ENCODE results near the gene ZG16B. TPM values are rescaled to one million over a fixed set of nuclear protein-coding genes. Genes with fewer than 3 reads are reported as not detected.

ZG16B gene
- total RNA-seq, 2 experiments from 2014 or later, result 0.22 to 0.64 TPM

DNA sequence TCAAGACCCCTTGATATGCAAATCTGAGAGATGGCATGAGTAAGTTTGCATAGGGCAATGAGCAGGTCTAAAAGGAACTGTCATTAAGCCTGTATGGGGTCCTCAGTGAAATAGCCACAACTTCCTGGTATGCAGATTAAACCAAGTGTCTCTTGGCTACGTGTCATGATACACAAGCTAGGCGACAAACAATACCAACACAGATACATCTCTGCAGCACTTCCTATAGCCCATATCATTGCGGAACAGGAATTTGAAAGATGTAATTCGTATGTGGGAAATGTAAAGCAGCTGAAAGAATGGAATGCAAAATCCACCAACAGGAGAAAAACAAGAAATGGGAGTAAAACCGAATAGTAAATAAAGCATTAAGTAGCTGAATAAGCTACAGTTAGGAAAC lies 15.0 kb downstream of the ZG16B start:
- Mint-ChIP-seq H3K27ac (no peak overlapping the region), H3K27me3 (ENCODE audit: low read depth) (peaks cover 7% of the 10 kb centered on the region), H3K4me3 (no peak overlapping the region), H3K4me1 (ENCODE audit: low read depth) (peaks cover 29% of the 10 kb centered on the region), H3K9me3 (no peaks in the 10 kb centered on the region), H3K36me3 (ENCODE audit: low read depth) (no peaks in the 10 kb centered on the region)
- no peak for DNase-seq
- intact Hi-C loops (cut with micrococcal nuclease), result no loop called here
- CTCF ChIA-PET, result interaction anchor here (1.4 to 2.5 kb wide), 2 partner anchors 9 to 23 kb away, joined by 5 to 8 read pairs; no protein-coding TSS in a partner anchor

DNA sequence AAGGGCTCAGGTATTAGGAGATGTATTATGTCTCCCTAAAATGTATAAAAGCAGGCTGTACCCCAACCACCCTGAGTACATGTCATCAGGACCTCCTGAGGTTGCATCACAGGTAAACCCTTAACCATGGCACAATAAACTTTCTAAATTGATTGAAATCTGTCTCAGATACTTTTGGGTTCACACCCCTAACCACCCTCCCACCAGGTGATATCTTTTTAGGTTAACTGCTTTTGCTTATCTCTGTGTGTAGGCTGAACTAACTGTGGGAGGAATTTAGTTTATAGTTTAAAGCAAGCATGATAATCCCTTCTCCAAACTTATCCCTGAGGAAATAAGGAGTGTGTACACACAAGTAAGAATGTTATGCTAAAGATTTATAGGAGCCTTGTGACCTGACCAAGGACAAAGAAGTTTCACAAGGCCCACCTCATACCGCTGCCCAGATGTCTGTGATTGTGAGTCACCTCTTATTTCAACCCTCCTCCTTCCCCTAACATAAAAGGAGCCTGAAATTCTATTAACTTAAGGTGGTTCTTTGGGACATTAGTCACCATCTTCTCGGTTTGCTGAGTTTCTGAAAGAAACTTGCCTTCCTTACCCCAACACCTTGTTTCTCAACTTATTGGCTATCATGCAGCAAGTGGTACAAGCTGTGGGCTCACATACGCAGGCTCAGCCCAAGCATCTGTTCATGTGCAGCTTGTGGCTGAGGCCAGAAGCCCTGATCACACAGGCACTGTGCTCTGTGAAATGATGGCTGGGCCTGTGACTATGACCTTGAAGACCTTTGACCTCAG lies 16.6 kb downstream of the ZG16B start:
- H3K27ac Mint-ChIP-seq, result no peak overlapping the region
- H3K4me1 Mint-ChIP-seq (ENCODE audit: low read depth), result peaks cover 21% of the 10 kb centered on the region
- intact Hi-C loops (cut with micrococcal nuclease), result no loop called here
- H3K36me3 Mint-ChIP-seq (ENCODE audit: low read depth), result no peaks in the 10 kb centered on the region
- CTCF ChIA-PET, result interaction anchor here (2.5 kb wide), 1 partner anchor 8 kb away, joined by 8 read pairs; no protein-coding TSS in a partner anchor
- no peaks in the 10 kb centered on the region for H3K9me3 Mint-ChIP-seq
- H3K27me3 Mint-ChIP-seq (ENCODE audit: low read depth), result peaks cover 7% of the 10 kb centered on the region
- H3K4me3 Mint-ChIP-seq, result no peak overlapping the region
- DNase-seq, result no peak

DNA sequence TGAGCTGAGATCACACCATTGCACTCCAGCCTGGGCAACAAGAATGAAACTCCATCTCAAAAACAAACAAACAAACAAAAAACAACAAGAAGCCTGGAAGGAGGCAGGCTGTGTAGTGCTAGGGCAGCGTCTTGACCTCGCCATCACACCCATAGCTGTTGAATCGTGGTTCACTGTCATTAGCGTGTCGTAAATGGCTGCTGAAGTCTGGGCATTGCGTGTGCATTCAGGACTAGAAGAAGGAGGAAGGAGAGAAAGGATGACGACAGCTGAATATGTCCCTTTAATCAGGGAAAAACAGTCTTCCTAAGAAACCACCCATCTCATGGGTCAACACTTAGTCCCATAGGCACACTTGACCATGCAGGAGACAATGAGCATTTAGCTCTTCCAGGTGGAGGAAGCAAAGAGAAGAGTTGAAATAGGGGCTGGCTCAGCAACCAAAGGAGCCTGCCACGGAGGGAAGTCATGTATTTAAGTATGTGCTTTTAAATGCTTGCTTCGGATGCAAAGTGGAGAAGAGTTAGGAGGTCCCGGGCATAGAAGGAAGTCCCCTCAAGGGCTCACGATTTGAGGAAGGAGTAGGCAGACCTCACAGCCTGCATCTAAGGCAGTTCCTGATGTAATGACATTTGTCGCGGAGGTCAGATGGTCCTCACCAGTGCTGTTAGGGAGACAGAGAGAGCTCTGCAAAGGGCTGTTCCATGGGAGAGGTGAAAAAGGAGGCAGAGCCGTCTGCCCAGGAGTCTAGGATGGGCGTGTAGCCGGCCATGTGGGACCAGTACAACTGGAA lies 19.0 kb downstream of the ZG16B start:
- no peak overlapping the region for H3K27ac Mint-ChIP-seq
- no peak for DNase-seq
- H3K4me1 Mint-ChIP-seq (ENCODE audit: low read depth), result peaks cover 10% of the 10 kb centered on the region
- intact Hi-C loops (cut with micrococcal nuclease), result no loop called here
- H3K4me3 Mint-ChIP-seq, result no peak overlapping the region
- peaks cover 2% of the 10 kb centered on the region for H3K9me3 Mint-ChIP-seq
- CTCF ChIA-PET, result no interaction called here
- H3K27me3 Mint-ChIP-seq (ENCODE audit: low read depth), result peaks cover 7% of the 10 kb centered on the region
- H3K36me3 Mint-ChIP-seq (ENCODE audit: low read depth), result peaks cover 2% of the 10 kb centered on the region

DNA sequence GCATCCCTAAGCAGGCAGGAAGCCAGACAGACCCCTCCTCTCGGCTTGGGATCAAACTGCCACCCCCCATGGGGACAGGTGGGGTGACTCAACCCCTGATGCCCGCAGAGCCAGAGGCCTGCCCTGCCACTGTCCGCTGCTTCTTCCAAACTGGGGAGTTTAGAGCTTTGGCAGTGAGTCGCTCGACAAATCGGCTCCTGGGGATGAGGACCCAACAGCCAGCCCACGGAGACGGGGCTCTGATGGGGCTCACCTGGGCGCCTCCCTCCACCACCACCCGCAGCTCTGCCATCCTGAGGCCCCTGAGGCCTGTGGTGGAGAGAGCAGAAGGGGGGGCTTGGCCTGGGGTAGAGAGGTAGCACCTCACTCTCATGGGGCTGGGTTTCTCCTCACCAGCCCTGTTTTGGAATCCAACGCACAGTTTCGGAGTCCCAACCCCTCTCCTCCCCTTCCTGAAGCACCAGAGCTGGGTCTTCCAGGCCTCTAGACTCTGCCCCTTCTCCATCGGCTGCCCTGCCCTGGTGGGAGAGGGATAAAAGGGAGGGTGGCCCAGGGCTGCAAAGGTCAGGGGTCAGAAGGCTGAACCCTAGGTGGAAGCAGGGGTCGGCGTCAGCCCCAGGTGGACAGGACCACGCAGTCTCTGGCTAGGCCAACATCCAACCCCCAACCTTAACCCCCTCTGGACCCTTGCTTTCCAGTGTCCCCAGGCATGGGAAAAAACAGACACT lies 22.1 kb downstream of the ZG16B start:
- peaks cover under 1% of the 10 kb centered on the region for H3K4me1 Mint-ChIP-seq (ENCODE audit: low read depth)
- peaks cover 2% of the 10 kb centered on the region for H3K36me3 Mint-ChIP-seq (ENCODE audit: low read depth)
- DNase-seq, result no peak
- H3K27me3 Mint-ChIP-seq (ENCODE audit: low read depth), result peaks cover 7% of the 10 kb centered on the region
- H3K9me3 Mint-ChIP-seq, result peaks cover 9% of the 10 kb centered on the region
- H3K27ac Mint-ChIP-seq, result no peak overlapping the region
- H3K4me3 Mint-ChIP-seq, result no peak overlapping the region
- intact Hi-C loops (cut with micrococcal nuclease), result no loop called here
- CTCF ChIA-PET, result no interaction called here

DNA sequence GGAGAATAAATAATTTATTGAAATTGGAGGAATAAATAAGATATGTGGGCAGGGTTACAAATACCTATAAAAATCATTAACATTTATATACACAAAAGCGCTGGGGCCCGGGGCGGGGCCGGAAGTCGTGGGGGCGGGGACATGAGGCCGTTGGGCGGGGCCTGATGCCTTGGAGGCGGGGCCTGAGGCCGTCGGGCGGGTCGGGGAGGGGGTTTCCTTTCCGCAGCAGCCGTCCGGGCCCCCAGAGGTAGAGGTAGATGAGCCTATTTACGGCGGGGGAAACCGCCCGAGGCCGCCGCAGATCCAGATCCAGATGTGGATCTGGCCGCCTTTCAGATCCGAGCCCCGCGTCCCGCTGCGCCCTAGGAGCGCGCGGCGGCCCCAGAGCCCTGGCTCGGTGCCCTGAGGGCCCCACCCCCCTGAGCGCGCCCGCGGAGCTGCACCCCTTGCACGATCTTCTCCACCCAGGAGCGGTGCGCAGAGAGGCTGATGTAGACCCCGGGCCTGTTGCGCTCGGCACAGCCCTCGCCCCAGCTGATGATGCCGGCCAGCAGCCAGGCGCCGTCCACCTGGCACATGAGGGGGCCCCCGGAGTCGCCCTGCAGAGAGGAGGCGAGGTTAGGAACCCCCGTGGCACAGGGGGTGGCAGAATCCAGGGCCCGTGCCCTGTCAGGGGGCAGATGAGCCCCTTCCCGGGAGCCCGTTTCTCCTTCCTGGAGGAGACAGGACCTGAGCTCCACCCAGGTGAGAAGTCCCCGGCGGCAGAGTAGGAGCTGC lies 22.8 kb downstream of the ZG16B start:
- DNase-seq, result no peak
- H3K4me1 Mint-ChIP-seq (ENCODE audit: low read depth), result peaks cover 5% of the 10 kb centered on the region
- H3K9me3 Mint-ChIP-seq, result peaks cover 9% of the 10 kb centered on the region
- peaks cover 2% of the 10 kb centered on the region for H3K36me3 Mint-ChIP-seq (ENCODE audit: low read depth)
- H3K27ac Mint-ChIP-seq, result no peak overlapping the region
- intact Hi-C loops (cut with micrococcal nuclease), result no loop called here
- CTCF ChIA-PET, result interaction anchor here (1.1 to 2.0 kb wide), 2 partner anchors 10 to 15 kb away, joined by 3 to 11 read pairs; no protein-coding TSS in a partner anchor
- no peak overlapping the region for H3K4me3 Mint-ChIP-seq
- peaks cover 9% of the 10 kb centered on the region for H3K27me3 Mint-ChIP-seq (ENCODE audit: low read depth)

DNA sequence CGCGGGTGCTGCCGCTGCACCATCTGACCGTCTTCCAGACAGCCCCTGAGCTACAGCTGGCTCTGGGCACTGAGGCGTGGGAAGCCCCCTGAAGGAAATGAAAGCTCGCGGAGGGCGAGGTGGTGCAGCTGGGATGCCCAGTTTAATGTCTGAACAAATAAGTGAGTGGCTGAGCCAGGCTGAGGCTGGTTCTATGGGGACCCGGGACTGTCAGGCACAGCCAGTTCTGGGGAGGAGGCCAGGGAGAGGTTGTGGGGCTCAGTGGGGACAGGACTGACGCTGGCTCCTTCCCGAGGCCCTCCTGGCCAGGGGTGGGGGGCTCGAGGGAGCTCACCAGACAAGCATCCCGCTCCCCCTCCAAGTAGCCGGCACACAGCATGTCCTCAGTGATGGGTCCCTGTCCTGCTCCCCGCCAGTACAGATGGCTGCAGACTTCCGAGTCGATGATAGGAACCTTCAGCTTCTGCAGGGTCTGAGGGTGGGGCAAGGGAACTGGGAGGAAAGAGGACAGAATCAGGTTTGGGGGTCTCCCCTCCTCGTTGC lies 23.5 kb downstream of the ZG16B start:
- H3K4me3 Mint-ChIP-seq, result no peak overlapping the region
- intact Hi-C loops (cut with micrococcal nuclease), result loop anchor here (1.0 kb wide), 1 partner anchor 15 kb away; no protein-coding TSS in a partner anchor
- H3K9me3 Mint-ChIP-seq, result peaks cover 9% of the 10 kb centered on the region
- H3K27ac Mint-ChIP-seq, result no peak overlapping the region
- CTCF ChIA-PET, result interaction anchor here (1.1 to 2.0 kb wide), 7 partner anchors 8 to 124 kb away, joined by 3 to 11 read pairs (median 4); partner anchors contain the start of gene FLYWCH1
- DNase-seq, result no peak
- H3K36me3 Mint-ChIP-seq (ENCODE audit: low read depth), result peaks cover 2% of the 10 kb centered on the region
- H3K27me3 Mint-ChIP-seq (ENCODE audit: low read depth), result peaks cover 9% of the 10 kb centered on the region
- H3K4me1 Mint-ChIP-seq (ENCODE audit: low read depth), result peaks cover 5% of the 10 kb centered on the region

DNA sequence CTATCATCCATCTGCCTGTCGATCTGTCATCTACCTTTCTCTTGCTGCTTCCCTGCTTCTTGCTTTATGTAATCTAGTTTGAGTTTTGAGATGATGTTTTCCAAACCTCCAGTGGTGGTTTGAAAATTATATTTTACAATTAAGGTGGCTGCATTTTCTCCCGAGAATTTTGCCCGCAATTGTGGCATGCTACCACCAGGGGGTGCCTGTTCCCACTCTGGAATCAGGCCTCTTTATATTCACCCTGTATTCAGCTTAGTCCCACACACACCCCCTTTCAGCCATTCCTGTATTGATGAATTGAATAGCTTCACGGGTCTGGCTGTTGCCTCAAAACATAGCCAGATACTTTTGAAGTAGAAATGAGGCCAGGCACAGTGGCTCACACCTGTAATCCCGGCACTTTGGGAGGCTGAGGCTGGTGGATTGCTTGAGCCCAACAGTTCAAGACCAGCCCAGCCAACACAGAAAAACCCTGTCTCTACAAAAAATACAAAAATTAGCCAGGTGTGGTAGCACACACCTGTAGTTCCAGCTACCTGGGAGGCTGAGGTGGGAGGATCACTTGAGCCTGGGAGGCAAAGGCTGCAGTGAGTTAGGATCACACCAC lies 24.7 kb downstream of the ZG16B start:
- Mint-ChIP-seq H3K4me3 (no peak overlapping the region), H3K4me1 (ENCODE audit: low read depth) (peaks cover 5% of the 10 kb centered on the region), H3K27me3 (ENCODE audit: low read depth) (peaks cover 3% of the 10 kb centered on the region), H3K27ac (no peak overlapping the region), H3K9me3 (peaks cover 9% of the 10 kb centered on the region), H3K36me3 (ENCODE audit: low read depth) (peaks cover 2% of the 10 kb centered on the region)
- CTCF ChIA-PET, result interaction anchor here (0.7 to 2.0 kb wide), 10 partner anchors 10 to 464 kb away, joined by 3 to 11 read pairs (median 4); partner anchors contain the start of gene FLYWCH1
- peak; percentile 40 for DNase-seq
- intact Hi-C loops (cut with micrococcal nuclease), result loop anchor here (1.0 kb wide), 1 partner anchor 13 kb away; no protein-coding TSS in a partner anchor

DNA sequence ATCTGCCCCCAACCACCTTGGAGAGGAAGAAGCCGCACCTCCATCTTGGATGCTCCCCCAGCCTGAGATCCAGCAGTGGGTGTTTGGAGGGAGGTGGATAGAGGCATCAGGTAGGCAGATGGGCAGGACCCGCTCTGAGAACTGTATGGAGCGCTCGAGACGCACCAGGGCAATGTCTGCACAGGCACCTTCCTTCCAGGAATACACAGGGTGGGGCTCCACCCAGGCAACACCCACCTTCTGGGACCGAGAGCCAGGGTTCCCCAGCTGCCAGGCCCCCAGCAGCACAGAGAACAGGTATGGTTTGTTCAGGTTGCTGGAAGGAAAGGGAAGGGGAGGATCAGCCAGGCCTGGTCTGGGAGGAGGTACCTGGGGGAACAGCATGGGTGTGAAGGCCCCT lies 25.4 kb downstream of the ZG16B start:
- Mint-ChIP-seq H3K27ac (no peak overlapping the region), H3K4me3 (no peak overlapping the region), H3K27me3 (ENCODE audit: low read depth) (peaks cover 3% of the 10 kb centered on the region), H3K9me3 (peaks cover 12% of the 10 kb centered on the region), H3K4me1 (ENCODE audit: low read depth) (peaks cover 5% of the 10 kb centered on the region), H3K36me3 (ENCODE audit: low read depth) (peaks cover 2% of the 10 kb centered on the region)
- intact Hi-C loops (cut with micrococcal nuclease), result no loop called here
- DNase-seq, result no peak
- CTCF ChIA-PET, result interaction anchor here (0.6 to 1.0 kb wide), 2 partner anchors 13 to 32 kb away, joined by 3 to 5 read pairs; no protein-coding TSS in a partner anchor

DNA sequence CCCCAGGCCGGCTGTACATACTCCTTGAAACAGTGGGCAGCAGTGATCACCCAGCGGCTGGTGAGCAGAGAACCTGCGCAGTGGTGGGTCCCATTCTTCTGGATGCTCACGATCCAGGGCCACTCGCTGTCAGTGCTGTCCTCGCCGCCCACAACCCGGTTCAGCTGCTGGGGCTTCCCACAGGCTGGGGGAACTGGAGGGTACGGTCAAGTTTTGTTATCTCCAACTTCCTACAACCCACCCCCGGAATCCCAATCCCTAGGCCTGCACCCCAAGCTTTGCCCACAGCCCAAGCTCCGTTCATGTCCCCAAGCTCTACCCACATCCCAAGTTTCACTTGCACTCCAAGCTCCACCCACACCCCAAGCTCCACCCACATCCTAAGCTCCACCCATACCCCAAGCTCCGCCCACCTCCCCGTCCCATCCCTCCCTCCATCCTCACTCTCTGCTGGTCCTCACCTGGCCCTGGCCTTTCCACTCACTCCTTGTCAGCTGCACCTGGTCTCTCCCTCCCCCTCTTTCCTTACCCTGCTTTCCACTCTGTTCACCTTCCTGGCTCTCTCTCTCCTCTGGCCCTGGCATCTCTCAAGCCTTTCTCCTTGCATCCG lies 26.1 kb downstream of the ZG16B start:
- H3K27ac Mint-ChIP-seq, result no peak overlapping the region
- peaks cover 5% of the 10 kb centered on the region for H3K27me3 Mint-ChIP-seq (ENCODE audit: low read depth)
- intact Hi-C loops (cut with micrococcal nuclease), result no loop called here
- CTCF ChIA-PET, result interaction anchor here (0.6 to 1.0 kb wide), 4 partner anchors 12 to 57 kb away, joined by 3 to 5 read pairs (median 3); no protein-coding TSS in a partner anchor
- H3K4me1 Mint-ChIP-seq (ENCODE audit: low read depth), result peaks cover 5% of the 10 kb centered on the region
- H3K9me3 Mint-ChIP-seq, result peaks cover 14% of the 10 kb centered on the region
- H3K4me3 Mint-ChIP-seq, result no peak overlapping the region
- peaks cover 2% of the 10 kb centered on the region for H3K36me3 Mint-ChIP-seq (ENCODE audit: low read depth)
- peak; percentile 42 for DNase-seq

DNA sequence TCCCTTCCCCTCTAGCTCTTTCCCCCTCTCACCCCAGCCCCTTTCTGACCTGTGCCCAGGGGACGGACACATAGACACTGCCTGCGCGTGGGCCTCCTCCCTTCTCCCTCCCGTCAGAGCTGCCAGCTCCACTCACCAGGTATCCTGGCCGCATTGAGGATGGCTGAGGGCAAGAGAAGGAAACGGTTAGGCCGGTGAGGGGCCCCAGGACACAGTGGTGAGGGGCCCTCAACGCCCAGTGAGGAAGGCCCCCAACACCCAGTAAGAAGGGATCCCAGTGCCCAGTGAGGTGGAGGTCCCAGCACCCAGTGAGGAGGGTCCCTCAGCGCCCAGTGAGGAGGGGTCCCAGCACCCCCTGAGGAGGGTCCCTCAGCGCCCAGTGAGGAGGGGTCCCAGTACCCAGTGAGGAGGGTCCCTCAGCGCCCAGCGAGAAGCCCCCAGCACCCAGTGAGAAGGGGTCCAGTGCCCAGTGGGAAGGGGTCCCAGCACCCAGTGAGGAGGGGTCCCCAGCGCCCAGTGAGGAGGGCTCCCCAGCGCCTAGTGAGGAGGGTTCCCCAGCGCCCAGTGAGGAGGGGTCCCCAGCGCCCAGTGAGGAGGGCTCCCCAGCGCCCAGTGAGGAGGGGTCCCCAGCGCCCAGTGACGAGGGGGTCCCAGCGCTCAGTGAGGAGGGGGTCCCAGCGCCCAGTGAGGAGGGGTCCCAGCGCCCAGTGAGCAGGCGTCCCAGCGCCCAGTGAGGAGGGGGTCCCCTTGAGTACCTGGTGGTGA lies 26.8 kb downstream of the ZG16B start:
- Mint-ChIP-seq H3K9me3 (peaks cover 18% of the 10 kb centered on the region), H3K36me3 (ENCODE audit: low read depth) (peaks cover 2% of the 10 kb centered on the region), H3K27me3 (ENCODE audit: low read depth) (peaks cover 8% of the 10 kb centered on the region), H3K4me1 (ENCODE audit: low read depth) (peaks cover 5% of the 10 kb centered on the region), H3K4me3 (no peak overlapping the region), H3K27ac (no peak overlapping the region)
- no peak for DNase-seq
- intact Hi-C loops (cut with micrococcal nuclease), result no loop called here
- CTCF ChIA-PET, result interaction anchor here (0.6 to 1.0 kb wide), 3 partner anchors 11 to 57 kb away, joined by 3 to 5 read pairs (median 3); no protein-coding TSS in a partner anchor
